ENCODE data around the gene TTLL4. TPM values are rescaled to one million over a fixed set of nuclear protein-coding genes. Genes with fewer than 3 reads are reported as not detected.
A peak's percentile ranks its signal among the peaks of the same experiment; 100 is the strongest.

TTLL4 gene
- total and polyA plus RNA-seq, 12 donors = 10.6 to 65.4 (median 24.5) TPM

DNA sequence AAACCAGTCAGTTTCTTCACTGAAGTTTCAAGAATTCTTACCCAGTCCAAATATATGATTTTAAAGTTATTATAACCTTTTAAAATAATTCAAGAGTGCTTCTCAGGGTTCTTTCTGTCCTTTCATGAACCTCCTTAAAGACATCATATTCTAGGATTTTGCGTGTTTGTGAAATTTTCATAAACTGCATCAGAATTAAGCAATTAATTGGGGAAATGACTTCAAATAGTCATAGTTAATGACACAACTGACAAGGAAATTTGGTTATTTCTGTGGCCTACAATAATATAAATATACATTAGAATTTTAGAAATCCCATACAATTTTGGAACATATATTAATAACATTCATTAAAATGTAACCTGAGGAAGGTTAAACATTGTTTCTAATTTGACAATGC lies 81.8 kb downstream of the TTLL4 start:
- Histone ChIP-seq H3K4me3 (no peak overlapping the region), H3K36me3 (replicated peaks in 1 of 2) (no peaks in the 10 kb centered on the region), H3K27me3 (no peaks in the 10 kb centered on the region), H3K4me1 (replicated peaks in 1 of 2) (peaks cover 0 to 10% of the 10 kb centered on the region in 2 donors), H3K27ac (no peak overlapping the region), H3K9me3 (replicated peaks in 1 of 3) (no peaks in the 10 kb centered on the region)
- intact Hi-C loops (cut with DNase I) = no loop called here
- no peak for DNase-seq
- WGBS, 4 donors = 92 to 97% (median 96%) methylated on average over 1 of the region's 1 CpG
- no peak for TF ChIP-seq POLR2A (IDR thresholded peaks at IDR 0.05)
- TF ChIP-seq, protein P1, sequence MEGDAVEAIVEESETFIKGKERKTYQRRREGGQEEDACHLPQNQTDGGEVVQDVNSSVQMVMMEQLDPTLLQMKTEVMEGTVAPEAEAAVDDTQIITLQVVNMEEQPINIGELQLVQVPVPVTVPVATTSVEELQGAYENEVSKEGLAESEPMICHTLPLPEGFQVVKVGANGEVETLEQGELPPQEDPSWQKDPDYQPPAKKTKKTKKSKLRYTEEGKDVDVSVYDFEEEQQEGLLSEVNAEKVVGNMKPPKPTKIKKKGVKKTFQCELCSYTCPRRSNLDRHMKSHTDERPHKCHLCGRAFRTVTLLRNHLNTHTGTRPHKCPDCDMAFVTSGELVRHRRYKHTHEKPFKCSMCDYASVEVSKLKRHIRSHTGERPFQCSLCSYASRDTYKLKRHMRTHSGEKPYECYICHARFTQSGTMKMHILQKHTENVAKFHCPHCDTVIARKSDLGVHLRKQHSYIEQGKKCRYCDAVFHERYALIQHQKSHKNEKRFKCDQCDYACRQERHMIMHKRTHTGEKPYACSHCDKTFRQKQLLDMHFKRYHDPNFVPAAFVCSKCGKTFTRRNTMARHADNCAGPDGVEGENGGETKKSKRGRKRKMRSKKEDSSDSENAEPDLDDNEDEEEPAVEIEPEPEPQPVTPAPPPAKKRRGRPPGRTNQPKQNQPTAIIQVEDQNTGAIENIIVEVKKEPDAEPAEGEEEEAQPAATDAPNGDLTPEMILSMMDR (IDR thresholded peaks at IDR 0.05) = no peak

DNA sequence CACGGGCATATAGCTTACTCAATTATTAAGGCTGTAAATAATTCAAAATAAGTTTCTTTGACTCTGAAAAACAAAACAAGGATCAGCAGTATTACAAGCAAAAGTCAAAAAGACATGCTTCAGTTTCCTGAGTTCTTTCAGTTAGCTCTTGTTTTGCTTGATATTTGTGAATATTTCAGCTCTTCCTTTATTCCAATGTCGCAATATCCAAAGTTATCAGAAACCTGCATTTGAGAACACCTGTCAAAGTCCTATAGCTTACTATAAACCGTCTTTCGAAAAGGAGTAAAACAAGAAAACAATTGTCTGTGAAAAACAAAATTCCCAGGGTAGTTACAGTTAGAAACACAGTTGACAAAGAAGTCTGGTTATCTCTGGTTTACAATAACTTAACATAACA lies 86.1 kb downstream of the TTLL4 start:
- TF ChIP-seq, protein P1 (IDR thresholded peaks at IDR 0.05) = no peak
- TF ChIP-seq POLR2A (IDR thresholded peaks at IDR 0.05) = no peak
- no peaks in the 10 kb centered on the region for H3K27me3 ChIP-seq
- no peak for DNase-seq
- H3K27ac ChIP-seq = no peak overlapping the region
- WGBS, 4 donors = 88 to 96% (median 94%) methylated on average over 4 of the region's 4 CpGs
- H3K4me3 ChIP-seq = no peak overlapping the region
- H3K4me1 ChIP-seq (replicated peaks in 1 of 2) = no peaks in the 10 kb centered on the region
- no peaks in the 10 kb centered on the region for H3K36me3 ChIP-seq (replicated peaks in 1 of 2)
- intact Hi-C loops (cut with DNase I) = no loop called here
- no peaks in the 10 kb centered on the region for H3K9me3 ChIP-seq (replicated peaks in 1 of 3)

DNA sequence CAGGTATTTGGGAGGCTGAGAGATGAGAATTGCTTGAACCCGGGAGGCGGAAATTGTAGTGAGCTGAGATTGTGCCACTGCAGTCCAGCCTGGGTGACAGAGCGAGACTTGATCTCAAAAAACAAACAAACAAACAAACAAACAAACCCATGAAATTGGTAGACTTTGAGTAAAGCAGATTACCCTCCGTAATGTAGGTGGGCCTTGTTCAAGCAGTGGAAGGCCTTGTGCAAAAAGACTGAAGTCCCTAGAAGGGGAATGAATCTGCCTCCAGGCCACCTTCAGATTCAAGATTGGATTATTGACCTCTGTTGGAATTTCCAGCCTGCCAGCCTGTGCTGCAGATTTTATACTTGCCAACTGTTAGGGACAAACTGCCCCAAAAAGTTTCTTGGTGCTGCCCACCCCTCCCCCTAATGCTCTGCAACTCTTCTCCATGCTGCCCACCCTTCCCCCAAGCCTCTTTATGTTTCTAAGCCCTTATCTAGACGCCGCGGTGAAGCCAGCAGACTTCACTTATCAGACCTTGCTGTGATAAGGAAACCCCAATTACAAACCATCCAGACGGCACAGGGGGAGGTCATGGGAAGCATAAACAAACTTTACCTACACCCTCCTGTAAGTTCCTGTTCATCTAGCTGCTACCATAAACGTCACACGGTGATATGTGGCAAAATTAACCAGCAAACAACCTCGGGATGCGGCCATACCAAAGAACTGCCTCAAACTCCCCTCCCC lies 88.3 kb downstream of the TTLL4 start:
- 53 to 58% (median 54%) methylated on average over 12 of the region's 12 CpGs for WGBS, 4 donors
- Histone ChIP-seq H3K27me3 (no peaks in the 10 kb centered on the region), H3K27ac (no peak overlapping the region), H3K4me3 (no peak overlapping the region), H3K9me3 (replicated peaks in 1 of 3) (no peaks in the 10 kb centered on the region), H3K36me3 (replicated peaks in 1 of 2) (no peaks in the 10 kb centered on the region), H3K4me1 (replicated peaks in 1 of 2) (no peaks in the 10 kb centered on the region)
- intact Hi-C loops (cut with DNase I) = no loop called here
- TF ChIP-seq, protein P1 (IDR thresholded peaks at IDR 0.05) = no peak
- TF ChIP-seq POLR2A (IDR thresholded peaks at IDR 0.05) = no peak
- DNase-seq = peak in 1 of 7 donors; percentile 24

DNA sequence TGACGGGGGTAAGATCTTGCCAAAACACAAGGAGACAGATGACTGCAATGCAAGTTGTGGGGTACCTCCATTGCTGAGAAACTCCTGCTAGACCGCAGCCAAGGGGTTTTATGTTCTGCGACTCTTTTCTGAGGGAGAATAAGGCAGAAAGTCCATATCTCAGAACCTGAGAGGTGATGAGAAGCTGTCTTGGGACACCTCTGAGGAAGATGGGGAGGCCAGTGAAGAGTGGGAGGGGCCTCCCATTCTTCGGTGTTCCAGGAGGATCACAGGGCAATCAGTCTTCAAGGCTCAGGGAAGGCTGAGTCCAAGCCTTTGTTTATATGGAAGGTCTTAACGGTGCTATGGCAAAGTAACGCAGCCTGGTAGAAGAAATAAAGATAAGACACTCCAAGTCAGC lies 89.4 kb downstream of the TTLL4 start:
- no peaks in the 10 kb centered on the region for H3K27me3 ChIP-seq
- TF ChIP-seq, protein P1 (IDR thresholded peaks at IDR 0.05) = no peak
- TF ChIP-seq POLR2A (IDR thresholded peaks at IDR 0.05) = no peak
- H3K9me3 ChIP-seq (replicated peaks in 1 of 3) = no peaks in the 10 kb centered on the region
- no peak overlapping the region for H3K27ac ChIP-seq
- 77 to 83% (median 79%) methylated on average over 6 of the region's 6 CpGs for WGBS, 4 donors
- no peak for DNase-seq
- no peak overlapping the region for H3K4me3 ChIP-seq
- intact Hi-C loops (cut with DNase I) = no loop called here
- H3K4me1 ChIP-seq (replicated peaks in 1 of 2) = no peaks in the 10 kb centered on the region
- no peaks in the 10 kb centered on the region for H3K36me3 ChIP-seq (replicated peaks in 1 of 2)
